GM19193 (cell line): ENCODE data around the gene LIX1L.

Source experiments
- POLR2A ChIP-seq: IDR thresholded peaks from 4 replicates; pipeline ENCODE4 v1.6.1; 2011; ENCODE audit not compliant: insufficient read depth, insufficient read length; ENCODE audit errors: extremely low read depth

LIX1L gene

GRCh38 chr1:145991735-145992412 lies 34.1 kb upstream of the LIX1L start:
- peak; percentile 68 for TF ChIP-seq POLR2A

GRCh38 chr1:145990249-145990855 lies 32.5 kb upstream of the LIX1L start:
- no peak for TF ChIP-seq POLR2A

- TF ChIP-seq POLR2A: no peak
Observed at GRCh38 chr1:145988773-145989172, 31.0 kb upstream of the LIX1L start.

GRCh38 chr1:145987926-145988325 lies 30.1 kb upstream of the LIX1L start:
- no peak for TF ChIP-seq POLR2A

- no peak for TF ChIP-seq POLR2A
Observed at GRCh38 chr1:145986551-145986950, 28.7 kb upstream of the LIX1L start.

- TF ChIP-seq POLR2A: no peak
Observed at GRCh38 chr1:145985502-145986439, 28.0 kb upstream of the LIX1L start.

GRCh38 chr1:145985129-145985501 lies 27.3 kb upstream of the LIX1L start:
- no peak for TF ChIP-seq POLR2A

- TF ChIP-seq POLR2A: no peak
Observed at GRCh38 chr1:145983960-145984830, 26.4 kb upstream of the LIX1L start.

- TF ChIP-seq POLR2A: no peak
Observed at GRCh38 chr1:145983206-145983675, 25.4 kb upstream of the LIX1L start.

- TF ChIP-seq POLR2A: no peak
Observed at GRCh38 chr1:145982010-145982723, 24.4 kb upstream of the LIX1L start.

- TF ChIP-seq POLR2A: no peak
Observed at GRCh38 chr1:145980457-145980994, 22.7 kb upstream of the LIX1L start.

- TF ChIP-seq POLR2A: no peak
Observed at GRCh38 chr1:145979746-145980456, 22.1 kb upstream of the LIX1L start.
